ENCODE measurements around the gene TRIM44.

DNA sequence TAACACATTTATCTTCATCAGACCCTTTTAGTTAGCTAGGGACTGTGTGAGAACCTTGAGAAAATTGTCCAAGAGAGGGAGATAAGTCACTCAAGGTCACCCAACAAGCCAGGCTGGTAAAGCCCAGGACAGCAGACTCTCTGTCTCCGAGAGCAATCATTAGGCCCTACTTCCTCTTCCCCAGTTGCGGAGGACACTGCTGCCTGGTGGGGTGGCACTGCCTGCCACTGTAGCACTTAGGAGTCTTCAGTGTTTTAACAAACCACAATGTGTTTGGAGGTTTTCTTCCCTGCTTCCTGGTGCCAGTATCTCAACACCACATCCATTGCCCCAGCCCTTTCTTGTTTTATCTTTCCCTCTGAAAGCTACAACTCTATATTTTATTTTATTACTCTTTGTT, 149.2 kb downstream of the TRIM44 start:
- TF ChIP-seq, protein P1, sequence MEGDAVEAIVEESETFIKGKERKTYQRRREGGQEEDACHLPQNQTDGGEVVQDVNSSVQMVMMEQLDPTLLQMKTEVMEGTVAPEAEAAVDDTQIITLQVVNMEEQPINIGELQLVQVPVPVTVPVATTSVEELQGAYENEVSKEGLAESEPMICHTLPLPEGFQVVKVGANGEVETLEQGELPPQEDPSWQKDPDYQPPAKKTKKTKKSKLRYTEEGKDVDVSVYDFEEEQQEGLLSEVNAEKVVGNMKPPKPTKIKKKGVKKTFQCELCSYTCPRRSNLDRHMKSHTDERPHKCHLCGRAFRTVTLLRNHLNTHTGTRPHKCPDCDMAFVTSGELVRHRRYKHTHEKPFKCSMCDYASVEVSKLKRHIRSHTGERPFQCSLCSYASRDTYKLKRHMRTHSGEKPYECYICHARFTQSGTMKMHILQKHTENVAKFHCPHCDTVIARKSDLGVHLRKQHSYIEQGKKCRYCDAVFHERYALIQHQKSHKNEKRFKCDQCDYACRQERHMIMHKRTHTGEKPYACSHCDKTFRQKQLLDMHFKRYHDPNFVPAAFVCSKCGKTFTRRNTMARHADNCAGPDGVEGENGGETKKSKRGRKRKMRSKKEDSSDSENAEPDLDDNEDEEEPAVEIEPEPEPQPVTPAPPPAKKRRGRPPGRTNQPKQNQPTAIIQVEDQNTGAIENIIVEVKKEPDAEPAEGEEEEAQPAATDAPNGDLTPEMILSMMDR (IDR thresholded peaks at IDR 0.05; ENCODE audit: low read length), result no peak
- no peak for TF ChIP-seq EZH2 (IDR thresholded peaks at IDR 0.05; ENCODE audit: borderline replicate concordance, low read length)

Data from OCI-LY1 (cell line).